Hepatocyte (in vitro differentiated cells): ENCODE results near the gene EXD3.

Source experiments
- CTCF ChIP-seq: fragments of 200-600 bp; sonication (generic); IDR thresholded peaks from 2 replicates; pipeline ENCODE4 v1.5.1; 2016; ENCODE audit warnings: antibody characterized with exemption, mild to moderate bottlenecking; ENCODE audit not compliant: poor library complexity
- EZH2 ChIP-seq: fragments of 200-600 bp; sonication (generic); IDR thresholded peaks from 2 replicates; pipeline ENCODE4 v1.6.1; 2016; ENCODE audit warnings: antibody characterized with exemption, mild to moderate bottlenecking, borderline replicate concordance

- no peak for TF ChIP-seq EZH2
- no peak for TF ChIP-seq CTCF
Measured at GRCh38 chr9:137307255-137308056, 115.5 kb downstream of the EXD3 start.
